ENCODE results near the gene SNX18. TPM values are rescaled to one million over a fixed set of nuclear protein-coding genes. Genes with fewer than 3 reads are reported as not detected.

Gene SNX18
- total RNA-seq, 2 donors from 2014 or later = 19.7 to 20.5 TPM

DNA sequence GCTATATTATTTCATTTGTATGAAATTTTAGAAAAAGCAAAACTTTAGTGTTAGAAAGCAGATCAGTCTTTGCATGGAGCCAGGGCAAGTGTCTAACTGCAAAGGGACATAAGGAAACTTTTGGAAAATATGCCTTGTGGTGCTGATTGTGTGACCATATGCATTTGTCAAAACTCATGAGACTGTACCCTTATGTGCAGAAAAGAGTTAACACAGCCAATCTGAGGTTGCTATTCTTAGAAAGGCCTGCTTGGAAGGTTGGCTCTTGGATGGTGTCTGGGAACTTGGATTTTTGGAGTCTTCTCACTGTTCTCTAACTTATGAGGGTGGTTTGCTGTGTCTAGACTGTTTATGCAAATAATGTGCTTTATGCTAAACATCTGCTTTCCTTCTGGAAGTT is 76.6 kb downstream of the SNX18 start:
- H3K27me3 Mint-ChIP-seq (ENCODE audit: insufficient read depth) = no peaks in the 10 kb centered on the region
- H3K27ac ChIP-seq (ENCODE audit: low read depth, low read length) = no peak overlapping the region
- H3K4me1 Mint-ChIP-seq = peaks cover 16% of the 10 kb centered on the region
- H3K4me1 ChIP-seq (ENCODE audit: control insufficient read depth, insufficient read depth, low read length) = peaks cover 3% of the 10 kb centered on the region
- H3K4me3 ChIP-seq (ENCODE audit: low read length) = no peak overlapping the region
- no peak overlapping the region for H3K27ac Mint-ChIP-seq
- TF ChIP-seq CTCF (conservative IDR thresholded peaks at IDR 0.05) = no peak
- H3K9me3 ChIP-seq (ENCODE audit: control insufficient read depth, low read length) = peaks cover 13% of the 10 kb centered on the region
- DNase-seq = no peak
- peaks cover 12% of the 10 kb centered on the region for H3K9me3 Mint-ChIP-seq
- H3K36me3 ChIP-seq (ENCODE audit: control insufficient read depth, insufficient read depth, low read length) = no peaks in the 10 kb centered on the region
- H3K27me3 ChIP-seq (ENCODE audit: control insufficient read depth, insufficient read depth, low read length, poor library complexity, severe bottlenecking) = no peaks in the 10 kb centered on the region
- H3K4me3 Mint-ChIP-seq = no peak overlapping the region
- no peak overlapping the region for H3K9ac ChIP-seq (ENCODE audit: extremely low read depth, low read length, poor library complexity, severe bottlenecking)
- H3K36me3 Mint-ChIP-seq (ENCODE audit: low read depth) = peaks cover 3% of the 10 kb centered on the region

DNA sequence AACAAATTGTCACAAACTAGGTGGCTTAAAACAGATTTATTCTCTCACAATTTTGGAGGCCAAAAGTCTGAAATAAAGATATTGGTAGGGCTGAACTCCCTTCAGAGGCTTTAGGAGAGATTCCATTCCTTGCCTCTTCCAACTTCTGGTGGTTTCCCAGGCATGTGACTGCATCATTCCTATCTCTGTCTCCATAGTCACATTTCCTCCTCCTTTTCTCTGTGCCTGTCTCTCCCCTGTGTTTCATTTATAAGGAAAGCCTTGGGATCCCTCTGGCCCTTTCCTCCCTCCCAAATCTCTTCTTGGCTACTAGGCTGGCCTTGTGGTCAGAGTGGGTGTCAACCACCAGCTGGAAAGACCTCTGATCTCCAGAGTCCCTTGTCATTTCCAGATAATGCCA is 78.2 kb downstream of the SNX18 start:
- H3K27me3 ChIP-seq (ENCODE audit: control insufficient read depth, insufficient read depth, low read length, poor library complexity, severe bottlenecking) = no peaks in the 10 kb centered on the region
- no peaks in the 10 kb centered on the region for H3K4me1 ChIP-seq (ENCODE audit: control insufficient read depth, insufficient read depth, low read length)
- Mint-ChIP-seq H3K27ac (no peak overlapping the region), H3K4me1 (peaks cover 2% of the 10 kb centered on the region), H3K36me3 (ENCODE audit: low read depth) (peaks cover 3% of the 10 kb centered on the region), H3K27me3 (ENCODE audit: insufficient read depth) (no peaks in the 10 kb centered on the region), H3K4me3 (no peak overlapping the region), H3K9me3 (peaks cover 12% of the 10 kb centered on the region)
- H3K27ac ChIP-seq (ENCODE audit: low read depth, low read length) = no peak overlapping the region
- peaks cover 13% of the 10 kb centered on the region for H3K9me3 ChIP-seq (ENCODE audit: control insufficient read depth, low read length)
- no peaks in the 10 kb centered on the region for H3K36me3 ChIP-seq (ENCODE audit: control insufficient read depth, insufficient read depth, low read length)
- TF ChIP-seq CTCF (conservative IDR thresholded peaks at IDR 0.05) = no peak
- H3K9ac ChIP-seq (ENCODE audit: extremely low read depth, low read length, poor library complexity, severe bottlenecking) = no peak overlapping the region
- no peak for DNase-seq
- no peak overlapping the region for H3K4me3 ChIP-seq (ENCODE audit: low read length)

Other genes starting within 250 kb of the SNX18 start
- 10 to 100 TPM; 23.3 to 24.0 TPM for gene ARL15, start 207.2 kb upstream of the SNX18 start, total RNA-seq
- not detected for gene HSPB3, start 62.1 kb upstream of the SNX18 start, total RNA-seq

Measured in endodermal cell (in vitro differentiated cells).